GM12873 (cell line): ENCODE results near the gene PRKD2.

Source experiments
- TF ChIP-seq, protein P1 (sequence below): IDR thresholded peaks from 2 replicates; pipeline ENCODE4 v1.5.1; 2012; ENCODE audit warnings: low read depth, mild to moderate bottlenecking, moderate library complexity, low read length, control low read depth; ENCODE audit not compliant: insufficient read depth; ENCODE audit errors: missing control alignments

PRKD2 gene

DNA sequence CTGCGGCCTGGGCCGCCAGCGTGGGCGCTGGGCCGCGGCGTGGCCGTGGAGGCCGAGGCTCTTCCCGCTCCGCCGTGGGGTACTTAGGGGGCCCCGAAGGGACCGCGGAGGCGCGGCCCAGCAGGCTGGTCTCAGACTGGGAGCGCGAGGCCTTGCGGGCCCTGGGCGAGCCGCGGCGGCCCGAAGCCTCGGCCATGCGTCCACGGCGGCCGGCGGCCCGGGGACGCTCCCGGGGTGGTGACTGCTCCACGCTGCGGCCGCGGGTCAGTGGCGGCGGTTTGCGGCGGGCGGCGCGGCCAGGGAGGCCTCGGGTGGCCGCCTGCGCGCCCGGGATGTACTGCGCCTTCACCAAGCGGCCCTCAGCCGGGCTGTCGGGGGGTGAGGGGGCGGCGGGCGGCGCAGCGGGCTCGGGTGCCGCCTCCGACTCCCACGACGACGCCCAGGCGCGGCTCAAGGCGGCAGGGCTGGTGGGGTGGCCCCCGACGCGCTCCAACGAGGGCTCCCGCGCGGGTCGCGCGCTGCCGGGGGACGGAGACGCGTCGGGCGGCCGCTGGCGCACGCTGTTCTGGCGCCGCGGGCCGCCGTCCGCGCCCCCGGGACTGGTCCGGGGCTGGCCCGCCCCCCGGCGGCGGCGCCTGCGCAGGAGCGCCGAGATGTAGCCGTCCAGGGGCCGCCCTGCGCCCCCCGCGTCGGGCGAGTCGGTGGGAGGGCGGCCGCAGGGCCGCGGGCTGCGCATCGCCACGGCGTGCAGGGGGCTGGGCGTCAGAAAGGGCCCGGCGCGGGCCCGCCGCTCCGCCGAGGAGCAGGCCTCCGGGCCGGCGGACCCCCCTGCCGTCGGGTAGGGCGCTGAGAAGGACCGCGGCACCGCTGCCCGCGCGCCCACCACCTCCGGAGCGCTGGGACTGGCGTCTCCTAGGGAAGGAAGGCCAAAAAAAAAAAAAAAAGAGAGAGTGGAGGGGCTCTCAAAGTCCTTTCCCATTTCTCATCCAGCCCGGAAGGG lies 67.7 kb downstream of the PRKD2 start:
- TF ChIP-seq, protein P1, sequence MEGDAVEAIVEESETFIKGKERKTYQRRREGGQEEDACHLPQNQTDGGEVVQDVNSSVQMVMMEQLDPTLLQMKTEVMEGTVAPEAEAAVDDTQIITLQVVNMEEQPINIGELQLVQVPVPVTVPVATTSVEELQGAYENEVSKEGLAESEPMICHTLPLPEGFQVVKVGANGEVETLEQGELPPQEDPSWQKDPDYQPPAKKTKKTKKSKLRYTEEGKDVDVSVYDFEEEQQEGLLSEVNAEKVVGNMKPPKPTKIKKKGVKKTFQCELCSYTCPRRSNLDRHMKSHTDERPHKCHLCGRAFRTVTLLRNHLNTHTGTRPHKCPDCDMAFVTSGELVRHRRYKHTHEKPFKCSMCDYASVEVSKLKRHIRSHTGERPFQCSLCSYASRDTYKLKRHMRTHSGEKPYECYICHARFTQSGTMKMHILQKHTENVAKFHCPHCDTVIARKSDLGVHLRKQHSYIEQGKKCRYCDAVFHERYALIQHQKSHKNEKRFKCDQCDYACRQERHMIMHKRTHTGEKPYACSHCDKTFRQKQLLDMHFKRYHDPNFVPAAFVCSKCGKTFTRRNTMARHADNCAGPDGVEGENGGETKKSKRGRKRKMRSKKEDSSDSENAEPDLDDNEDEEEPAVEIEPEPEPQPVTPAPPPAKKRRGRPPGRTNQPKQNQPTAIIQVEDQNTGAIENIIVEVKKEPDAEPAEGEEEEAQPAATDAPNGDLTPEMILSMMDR = no peak

DNA sequence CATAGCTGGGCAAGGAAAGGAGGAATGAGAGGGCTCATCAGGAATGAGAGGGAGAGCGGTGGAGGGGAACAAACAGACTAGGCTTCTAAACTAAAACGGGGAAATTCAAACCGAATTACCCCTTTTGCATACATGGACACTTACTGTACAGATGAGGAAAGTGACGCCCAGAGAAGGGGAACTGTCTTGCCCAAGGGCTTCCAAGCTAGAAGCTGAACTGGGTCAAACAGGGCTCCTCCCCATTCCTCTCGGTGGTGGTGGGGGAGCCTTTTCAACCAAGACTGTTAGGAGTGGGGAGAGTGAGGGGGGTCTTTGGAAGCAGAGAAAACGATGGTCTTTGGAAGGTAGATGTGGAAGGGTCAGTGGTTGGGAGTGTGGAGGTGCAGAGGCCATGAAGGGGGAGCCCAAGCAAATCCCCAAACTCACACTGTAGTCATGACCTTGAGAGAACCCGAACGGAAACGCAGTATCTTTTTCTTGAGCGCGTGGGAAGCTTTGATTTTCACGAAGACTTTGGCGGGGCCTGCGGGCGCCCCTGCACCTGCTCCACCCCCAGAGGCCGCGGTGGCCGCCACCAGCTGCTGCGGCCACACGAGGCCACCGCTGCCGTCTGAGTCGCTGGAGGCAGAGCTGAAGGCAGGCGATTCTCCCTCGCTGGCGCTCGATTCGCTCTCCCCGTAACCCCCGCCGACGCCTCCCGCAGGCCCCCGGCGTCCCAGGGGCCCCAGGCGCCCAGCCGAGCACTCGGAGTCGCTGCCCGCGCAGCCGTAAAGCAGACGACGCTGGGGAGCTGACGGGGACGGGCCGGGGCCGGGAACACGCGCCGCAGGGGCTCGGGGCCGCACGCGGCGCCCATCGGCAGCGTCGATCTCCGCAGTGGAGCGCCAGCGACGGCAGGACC lies 68.6 kb downstream of the PRKD2 start:
- TF ChIP-seq, protein P1 = no peak

DNA sequence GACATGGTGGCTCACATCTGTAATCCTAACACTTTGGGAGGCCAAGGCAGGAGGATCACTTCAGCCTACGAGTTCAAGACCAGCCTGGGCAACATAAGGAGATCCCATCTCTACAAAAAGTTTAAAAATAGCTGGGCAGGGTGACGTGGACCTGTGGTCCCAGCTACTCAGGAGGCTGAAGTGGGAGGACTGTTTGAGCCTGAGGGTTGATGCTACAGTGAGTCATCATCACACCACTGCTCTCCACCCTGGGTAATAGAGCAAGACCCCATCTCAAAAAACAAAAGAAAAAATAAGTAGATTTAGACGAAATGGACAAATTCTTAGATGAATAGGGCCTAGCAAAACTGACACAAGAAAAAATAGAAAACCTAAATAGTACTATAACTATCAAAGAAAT lies 70.5 kb downstream of the PRKD2 start:
- TF ChIP-seq, protein P1 = no peak

DNA sequence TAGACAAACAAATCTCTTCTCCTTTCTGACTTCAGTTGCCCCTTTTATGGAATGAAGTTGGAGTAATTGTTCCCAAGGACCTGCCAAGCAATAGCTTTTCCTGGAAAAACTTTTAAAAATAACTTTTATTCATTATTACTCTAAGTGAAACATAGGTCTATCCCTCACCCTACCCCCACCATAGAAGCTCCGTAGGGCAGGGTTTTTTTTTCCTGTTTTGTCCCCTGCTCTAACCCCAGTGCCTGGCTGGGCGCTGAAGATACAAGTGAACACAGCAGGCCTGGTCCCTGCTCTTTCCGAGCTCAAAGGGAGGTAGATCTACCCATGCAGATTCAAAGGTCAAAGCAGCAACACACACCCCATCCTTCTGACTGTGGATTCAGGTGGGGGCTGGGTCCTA lies 72.2 kb downstream of the PRKD2 start:
- TF ChIP-seq, protein P1 = no peak

DNA sequence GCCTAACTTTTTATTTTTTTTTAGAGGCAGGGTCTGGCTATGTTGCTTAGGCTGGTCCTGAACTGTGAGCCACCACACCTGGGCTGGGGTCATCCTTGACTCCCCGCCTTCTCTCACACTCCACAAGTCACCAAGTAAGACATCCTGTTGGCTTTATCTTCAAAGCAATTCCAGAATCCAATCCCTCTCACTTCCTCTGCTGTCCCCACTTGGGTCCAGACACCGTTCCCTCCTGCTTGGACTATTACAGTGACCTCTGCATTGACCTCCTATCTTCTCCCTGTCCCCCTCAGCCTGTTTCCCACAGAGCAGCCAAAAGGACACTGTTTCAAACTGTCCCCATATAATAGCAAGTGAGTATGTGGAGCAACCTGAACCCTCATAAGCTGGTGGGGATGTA lies 76.3 kb downstream of the PRKD2 start:
- TF ChIP-seq, protein P1 = no peak

DNA sequence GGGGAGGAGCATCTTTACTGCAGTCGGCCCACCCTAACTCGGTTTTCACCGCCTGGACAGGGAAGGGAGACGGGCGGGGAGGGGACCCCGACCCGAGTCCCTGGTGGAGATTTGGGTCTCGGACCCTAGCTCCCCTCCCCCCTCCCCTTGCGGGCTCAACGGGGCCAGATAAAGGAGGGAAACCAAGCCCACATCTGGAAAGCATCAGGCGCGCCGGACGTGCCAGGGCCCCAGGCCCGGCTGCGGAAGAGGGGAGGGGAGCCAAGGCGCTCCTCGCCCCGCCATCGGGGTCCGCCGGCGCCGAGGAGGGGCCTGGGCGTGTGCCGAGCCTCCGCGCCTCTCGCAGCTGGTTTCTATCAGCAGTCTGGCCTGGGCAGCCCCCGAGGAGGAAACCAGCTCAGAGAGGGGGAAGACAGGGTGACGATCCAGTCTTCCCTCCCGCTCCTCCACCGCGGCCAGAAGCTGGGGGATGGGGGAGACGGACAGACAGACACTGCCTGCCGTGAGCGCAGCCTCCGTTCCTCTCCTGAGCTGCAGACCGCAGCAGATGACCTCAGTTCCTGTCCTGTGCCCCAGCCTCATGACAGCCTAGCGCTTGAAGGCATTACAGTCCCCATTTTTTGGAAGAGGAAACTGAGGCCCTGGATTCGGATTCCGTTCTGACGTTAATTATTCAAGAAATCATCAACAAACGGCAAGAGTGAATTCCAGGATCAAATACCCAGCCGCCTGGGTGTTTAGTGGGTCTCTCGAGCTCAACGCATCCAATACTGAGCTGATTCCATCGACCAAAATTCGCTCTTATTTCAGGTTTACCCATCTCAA lies 77.3 kb downstream of the PRKD2 start:
- TF ChIP-seq, protein P1 = no peak
